OCI-LY1 (cell line): ENCODE results near the gene BEX2.
"Not testable (repeated sequence)": the region's sequence is repeated elsewhere in the genome, so short reads cannot be mapped to it uniquely, and the experiment has no call there.

Source experiments
- CTCF ChIP-seq: fragments of 200-600 bp; sonication (generic), shearing (Covaris generic); IDR thresholded peaks from 2 replicates; pipeline ENCODE4 v1.5.1; 2017; ENCODE audit warnings: mild to moderate bottlenecking, antibody characterized with exemption, low read length, moderate library complexity, mixed read lengths
- EZH2 ChIP-seq: fragments of 200-600 bp; sonication (generic), shearing (Covaris generic); IDR thresholded peaks from 2 replicates; pipeline ENCODE4 v1.8.0; 2017; ENCODE audit warnings: borderline replicate concordance, mixed run types, mild to moderate bottlenecking, antibody characterized with exemption, low read length, moderate library complexity, mixed read lengths

DNA sequence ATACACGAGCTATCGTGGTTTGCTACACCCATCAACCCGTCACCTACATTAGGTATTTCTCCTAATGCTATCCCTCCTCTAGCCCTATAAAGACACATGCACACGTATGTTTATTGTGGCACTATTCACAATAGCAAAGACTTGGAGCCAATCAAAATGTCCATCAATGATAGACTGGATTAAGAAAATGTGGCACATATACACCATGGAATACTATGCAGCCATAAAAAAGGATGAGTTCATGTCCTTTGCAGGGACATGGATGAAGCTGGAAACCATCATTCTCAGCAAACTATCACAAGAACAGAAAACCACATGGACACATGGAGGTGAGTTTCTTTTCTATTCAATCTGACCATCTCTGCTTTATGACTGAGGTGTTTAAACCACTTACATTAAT is 5.1 kb downstream of the BEX2 start:
- TF ChIP-seq CTCF, EZH2: not testable (repeated sequence)
